Measurements from ENCODE around the gene ARID5B.

DNA sequence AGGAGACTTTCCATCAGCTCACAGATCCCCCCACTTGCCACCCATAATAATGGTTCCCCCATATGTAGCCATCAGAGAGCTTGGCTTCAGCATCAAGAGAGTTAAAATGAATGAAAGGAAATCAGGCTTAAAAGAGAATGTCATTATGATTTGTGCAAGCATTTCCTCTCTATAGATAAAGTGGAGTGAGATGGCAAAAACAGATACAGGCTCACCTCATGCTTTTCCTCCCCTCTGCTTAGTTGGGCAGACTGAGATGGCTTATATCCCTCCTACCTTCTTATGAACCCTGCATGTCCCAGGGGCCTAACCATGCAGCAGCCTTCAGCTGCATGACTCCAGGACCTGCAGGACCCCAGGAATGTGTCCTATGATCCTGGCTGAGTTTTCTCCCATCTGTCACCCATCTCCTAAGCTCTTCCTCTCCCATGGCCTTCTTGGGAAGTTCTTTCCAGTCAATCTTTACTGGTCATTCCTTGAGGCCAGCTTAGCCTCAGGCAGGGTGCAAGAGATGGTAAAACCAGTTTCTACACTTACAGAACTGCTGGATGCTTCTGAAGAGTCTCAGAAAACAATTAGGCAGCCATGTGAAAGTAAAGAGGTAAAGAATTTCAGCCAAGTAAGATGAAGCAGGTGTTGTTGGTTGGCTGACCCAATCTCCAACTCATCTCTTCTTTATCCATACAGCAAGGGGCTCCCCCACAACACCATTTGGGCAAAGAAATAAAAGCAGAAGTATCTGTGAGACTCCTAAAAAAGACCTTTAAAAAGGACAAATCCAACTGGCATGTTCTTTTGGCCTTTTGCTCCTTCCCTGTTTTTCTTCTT is 207.5 kb downstream of the ARID5B start:
- TF ChIP-seq, protein P1, sequence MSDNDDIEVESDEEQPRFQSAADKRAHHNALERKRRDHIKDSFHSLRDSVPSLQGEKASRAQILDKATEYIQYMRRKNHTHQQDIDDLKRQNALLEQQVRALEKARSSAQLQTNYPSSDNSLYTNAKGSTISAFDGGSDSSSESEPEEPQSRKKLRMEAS (IDR thresholded peaks at IDR 0.05; ENCODE audit: insufficient read depth, insufficient read length): no peak
- no peak for TF ChIP-seq EZH2 (IDR thresholded peaks at IDR 0.05; ENCODE audit: borderline replicate concordance, low read depth, low read length, severe bottlenecking)

Measured in endothelial cell of umbilical vein (primary cell).